ENCODE results near the gene ZNF565. TPM values are rescaled to one million over a fixed set of nuclear protein-coding genes. Genes with fewer than 3 reads are reported as not detected.
A peak's percentile ranks its signal among the peaks of the same experiment; 100 is the strongest.
"Not testable (repeated sequence)": the region's sequence is repeated elsewhere in the genome, so short reads cannot be mapped to it uniquely, and the experiment has no call there.

Gene ZNF565
- 3.4 and 4.2 TPM in 2 replicates for total RNA-seq (2014; rRNA removed; shearing (Covaris generic))

DNA sequence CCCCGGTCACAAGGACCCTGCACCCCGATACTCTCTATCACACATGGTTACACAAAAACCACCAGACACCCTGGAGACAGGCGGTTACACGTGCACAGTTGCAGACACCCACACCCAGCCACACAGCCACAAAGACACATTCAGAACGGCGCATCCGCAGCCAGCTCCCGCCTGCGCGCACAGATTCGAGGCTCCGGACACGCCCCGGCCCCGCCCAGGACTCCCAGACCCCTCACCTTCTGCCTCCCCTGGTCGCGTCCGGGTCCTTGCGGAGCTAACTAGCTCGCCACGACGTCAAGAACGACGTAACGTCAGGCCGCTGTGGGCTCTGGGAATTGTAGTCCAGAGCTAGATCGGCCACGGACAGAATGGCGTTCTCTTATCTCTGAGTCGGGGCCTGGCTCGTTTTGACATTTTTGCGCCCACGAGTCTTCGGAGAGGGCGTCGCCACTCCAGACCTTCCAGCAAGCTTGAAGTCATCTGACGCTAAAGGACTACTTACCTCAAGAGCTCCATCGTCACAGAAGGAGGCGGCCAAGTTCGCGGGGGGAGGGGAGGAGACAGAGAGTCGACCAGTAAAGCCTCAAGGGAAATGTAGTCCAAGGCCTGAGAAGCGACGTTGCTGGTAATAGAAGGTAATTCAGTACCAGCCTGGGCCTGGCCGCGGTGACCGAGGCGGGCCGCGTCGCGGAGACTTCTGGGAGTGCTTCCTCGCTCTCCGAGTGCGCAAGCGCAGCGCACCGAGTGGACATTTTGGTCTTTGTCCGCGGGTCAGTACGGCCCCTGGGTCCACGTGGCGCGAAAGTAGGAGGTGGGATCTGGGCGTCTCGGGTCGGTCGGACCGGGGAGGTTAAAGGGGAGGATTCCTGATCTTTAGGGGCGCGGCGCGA lies at the start of gene ZNF565, which contains the start of gene ZNF146:
TSS of gene ZNF565 (minus strand) at position 280 of the 890 bp plus-strand sequence. CDS start 12,680 bp downstream, outside the sequence.
TSS of gene ZNF146 (plus strand) at position 721 of the 890 bp plus-strand sequence. CDS start 21,335 bp downstream, outside the sequence.
- peak; percentile 99 for DNase-seq (ENCODE audit: low spot score)

DNA sequence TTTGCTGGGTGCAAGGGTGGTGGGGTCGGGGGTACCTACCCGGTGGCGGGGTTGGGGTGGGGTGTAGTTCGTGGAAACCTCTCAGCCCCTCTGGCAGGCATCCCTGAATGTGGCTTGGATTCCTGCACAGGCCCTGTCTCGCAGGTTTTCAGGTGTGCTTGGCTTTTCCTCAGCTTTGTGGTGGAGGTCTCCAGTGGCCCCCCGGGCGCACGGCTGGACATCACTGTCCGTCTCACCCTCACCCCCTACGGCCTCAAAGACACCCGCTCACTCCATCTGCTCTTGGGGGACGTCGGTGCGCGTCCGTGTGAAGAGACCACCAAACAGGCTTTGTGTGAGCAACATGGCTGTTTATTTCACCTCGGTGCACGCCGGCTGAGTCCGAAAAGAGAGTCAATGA lies 44.7 kb upstream of the ZNF565 start:
- DNase-seq (ENCODE audit: low spot score) = no peak

DNA sequence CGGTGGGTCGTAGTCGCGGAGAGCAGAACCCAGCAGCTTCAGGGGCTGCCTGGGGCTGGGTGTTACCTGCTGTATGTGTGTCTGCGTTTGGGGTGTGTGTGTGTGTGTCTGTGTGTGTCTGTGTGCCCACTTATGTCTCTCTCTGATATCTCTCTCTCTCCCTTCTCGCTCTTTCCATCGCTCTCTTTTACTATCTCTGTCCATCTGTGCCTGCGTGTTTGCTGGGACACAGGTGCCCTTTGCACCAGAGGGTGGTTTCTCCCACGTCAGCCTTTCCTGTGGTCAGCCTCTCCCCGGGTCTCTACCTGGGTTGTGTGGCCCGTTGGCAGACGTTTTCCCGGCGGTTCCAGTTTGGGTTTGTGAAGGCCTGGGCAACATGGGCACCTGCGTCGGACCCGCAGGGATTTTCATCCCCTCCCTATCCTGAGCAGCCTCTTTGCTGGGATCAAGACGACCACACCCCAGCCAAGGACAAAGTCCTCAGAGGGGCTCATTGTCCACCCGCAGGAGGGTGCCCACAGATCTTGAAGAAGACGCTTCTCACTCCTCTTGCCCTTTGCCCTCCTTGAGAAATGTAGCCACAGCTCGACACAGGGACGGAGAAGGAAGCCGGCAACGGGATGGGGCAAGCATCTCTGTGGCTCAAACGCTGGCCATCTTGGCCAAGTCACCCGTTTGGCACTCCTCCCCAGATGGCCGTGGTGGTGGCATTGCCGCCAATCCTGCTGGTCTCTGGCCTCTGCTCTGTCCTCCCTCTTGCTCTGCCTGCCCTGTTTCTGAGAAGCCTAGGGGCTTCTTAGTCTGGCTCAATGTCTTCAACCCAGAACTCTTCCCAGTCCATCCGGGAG lies 43.8 kb upstream of the ZNF565 start:
- DNase-seq (ENCODE audit: low spot score) = no peak

DNA sequence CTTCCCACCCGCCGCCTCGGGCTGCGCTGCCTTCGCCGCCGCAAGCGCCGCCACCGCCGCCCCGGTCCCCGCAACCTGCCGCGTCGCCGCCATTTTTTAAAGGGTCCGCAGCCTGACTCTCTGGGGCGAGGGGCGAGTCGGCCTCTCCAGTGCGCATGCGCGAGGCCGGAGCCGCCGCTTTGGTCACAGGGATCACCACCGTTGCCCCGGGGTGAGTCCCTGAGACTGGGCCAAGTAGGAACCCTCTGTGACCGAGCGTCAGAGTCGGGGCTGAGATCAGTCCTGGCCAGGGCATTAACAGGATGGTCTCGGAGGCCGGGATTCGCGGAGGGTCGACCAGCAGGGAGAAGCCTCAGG lies 43.0 kb upstream of the ZNF565 start:
- no peak for DNase-seq (ENCODE audit: low spot score)

DNA sequence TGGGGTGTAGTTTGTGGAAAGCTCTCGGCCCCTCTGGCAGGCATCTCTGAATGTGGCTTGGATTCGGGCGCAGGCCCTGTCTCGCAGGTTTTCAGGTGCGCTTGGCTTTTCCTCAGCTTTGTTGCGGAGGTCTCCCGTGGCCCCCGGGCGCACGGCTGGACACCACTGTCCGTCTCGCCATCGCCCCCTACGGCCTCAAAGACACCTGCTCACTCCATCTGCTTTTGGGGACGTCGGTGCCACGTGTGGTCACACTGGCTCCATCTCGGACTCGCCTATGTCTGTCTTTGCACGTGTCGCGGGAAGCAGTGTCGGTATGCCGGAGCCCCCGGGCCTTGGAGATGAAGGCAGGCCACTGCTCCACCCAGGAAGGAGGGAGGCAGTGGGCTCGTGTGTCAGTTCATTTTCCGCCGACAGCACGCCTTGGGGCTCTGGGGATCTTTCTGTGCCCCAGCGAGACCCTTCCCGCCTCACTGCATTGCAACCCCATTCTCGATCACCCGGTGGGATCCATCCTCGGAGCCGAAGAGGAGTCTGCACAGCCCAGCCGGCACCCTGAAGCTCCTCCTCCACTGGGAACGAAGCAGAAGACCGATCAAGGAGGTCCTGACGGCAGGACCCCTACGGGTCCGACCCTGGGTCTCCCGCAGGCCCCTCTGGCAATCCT lies 42.5 kb upstream of the ZNF565 start:
- DNase-seq (ENCODE audit: low spot score) = no peak

DNA sequence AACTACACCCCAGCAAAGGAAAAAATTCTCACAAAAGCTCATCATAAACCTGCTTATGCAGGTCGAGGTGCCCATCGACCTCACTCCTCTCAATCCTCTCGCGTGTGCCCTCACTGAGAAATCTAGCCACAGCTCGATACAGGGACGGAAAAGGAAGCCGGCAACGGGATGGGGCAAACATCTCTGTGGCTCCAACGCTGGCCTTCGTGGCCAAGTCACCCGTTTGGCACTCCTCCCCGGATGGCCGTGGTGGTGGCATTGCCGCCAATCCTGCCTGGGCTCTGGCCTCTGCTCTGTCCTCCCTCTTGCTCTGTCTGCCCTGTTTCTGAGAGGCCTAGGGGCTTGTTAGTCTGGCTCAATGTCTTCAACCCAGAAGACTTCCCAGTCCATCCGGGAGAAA lies 41.6 kb upstream of the ZNF565 start:
- DNase-seq (ENCODE audit: low spot score) = no peak

DNA sequence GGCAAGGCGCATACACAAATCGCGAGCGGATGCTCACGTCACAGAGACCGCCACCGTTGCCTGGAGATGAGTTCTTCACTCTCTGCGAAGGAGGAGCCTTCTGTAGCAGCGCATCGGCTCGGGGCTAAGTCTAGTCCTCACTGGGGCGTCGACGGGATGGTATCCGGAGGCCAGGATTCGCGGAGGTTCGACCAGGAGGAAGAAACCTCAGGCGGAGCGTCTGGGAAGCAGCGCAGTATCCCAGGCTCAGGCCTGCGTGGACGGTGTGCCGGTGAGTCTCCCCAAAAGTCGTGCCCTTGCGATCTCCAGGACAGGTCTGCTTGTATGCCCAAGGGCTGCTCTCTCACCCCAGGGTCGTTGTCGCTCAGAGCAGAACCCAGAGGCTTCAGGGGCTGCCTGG lies 40.9 kb upstream of the ZNF565 start:
- no peak for DNase-seq (ENCODE audit: low spot score)

DNA sequence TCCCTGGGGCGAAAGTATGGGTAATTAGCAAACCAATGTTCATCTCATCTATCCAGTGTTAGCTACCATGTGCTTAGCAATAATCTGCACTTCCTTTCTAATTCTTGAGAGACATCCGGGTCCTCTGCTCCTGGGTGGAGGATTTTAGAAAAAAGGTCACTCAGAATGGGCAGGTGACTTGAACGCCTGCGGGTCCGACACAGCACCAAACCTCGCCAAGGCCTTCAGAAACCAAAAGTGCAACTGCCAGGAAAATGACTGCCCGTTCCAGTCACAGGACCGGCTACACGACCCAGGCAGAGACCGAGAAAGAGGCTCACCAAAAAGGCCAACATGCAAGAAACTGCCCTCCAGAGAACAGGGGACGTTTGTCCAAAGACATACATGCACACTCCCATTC lies 40.4 kb upstream of the ZNF565 start:
- DNase-seq (ENCODE audit: low spot score) = no peak

DNA sequence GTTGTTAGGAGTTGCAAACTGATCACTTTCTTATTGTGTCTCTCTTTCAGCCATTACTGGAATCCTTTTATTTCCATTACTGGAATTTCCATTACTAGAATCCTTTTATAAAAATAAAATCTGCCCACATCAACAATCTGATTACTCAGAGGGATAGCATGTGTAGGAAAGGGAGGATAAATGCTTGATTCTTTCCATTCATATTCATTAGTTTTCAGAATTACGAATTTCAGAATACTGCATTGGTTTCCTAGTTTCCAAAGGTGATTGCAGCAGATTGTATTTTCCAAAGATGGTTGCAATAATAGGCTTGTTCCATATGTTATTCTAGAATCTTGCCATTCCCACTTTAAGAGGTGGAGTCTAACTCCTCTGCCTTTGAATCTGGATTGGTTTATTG lies 37.6 kb upstream of the ZNF565 start:
- DNase-seq (ENCODE audit: low spot score) = no peak

DNA sequence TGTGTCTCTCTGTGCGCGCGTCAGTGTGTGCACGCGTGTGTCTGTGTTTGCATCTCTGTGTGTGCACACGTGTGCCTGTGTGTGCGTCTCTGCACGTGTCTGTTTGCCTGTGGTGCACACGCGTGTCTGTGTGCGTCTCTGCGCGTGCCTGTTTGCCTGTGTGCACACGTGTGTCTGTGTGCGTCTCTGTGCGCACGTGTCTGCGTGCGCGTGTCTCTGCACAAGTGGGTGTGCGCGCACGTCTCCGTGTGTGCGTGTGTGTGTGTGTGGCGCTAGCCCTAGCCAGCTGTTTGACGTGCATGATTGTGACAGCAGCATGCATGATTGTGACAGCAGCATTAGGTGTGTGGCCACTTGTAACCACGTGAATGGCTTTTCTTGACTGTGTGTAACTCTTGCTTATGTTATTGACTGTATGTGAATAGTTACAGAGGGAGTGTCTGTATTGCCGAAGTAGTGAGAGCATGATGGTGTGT lies 31.6 kb upstream of the ZNF565 start:
- DNase-seq (ENCODE audit: low spot score) = no peak

DNA sequence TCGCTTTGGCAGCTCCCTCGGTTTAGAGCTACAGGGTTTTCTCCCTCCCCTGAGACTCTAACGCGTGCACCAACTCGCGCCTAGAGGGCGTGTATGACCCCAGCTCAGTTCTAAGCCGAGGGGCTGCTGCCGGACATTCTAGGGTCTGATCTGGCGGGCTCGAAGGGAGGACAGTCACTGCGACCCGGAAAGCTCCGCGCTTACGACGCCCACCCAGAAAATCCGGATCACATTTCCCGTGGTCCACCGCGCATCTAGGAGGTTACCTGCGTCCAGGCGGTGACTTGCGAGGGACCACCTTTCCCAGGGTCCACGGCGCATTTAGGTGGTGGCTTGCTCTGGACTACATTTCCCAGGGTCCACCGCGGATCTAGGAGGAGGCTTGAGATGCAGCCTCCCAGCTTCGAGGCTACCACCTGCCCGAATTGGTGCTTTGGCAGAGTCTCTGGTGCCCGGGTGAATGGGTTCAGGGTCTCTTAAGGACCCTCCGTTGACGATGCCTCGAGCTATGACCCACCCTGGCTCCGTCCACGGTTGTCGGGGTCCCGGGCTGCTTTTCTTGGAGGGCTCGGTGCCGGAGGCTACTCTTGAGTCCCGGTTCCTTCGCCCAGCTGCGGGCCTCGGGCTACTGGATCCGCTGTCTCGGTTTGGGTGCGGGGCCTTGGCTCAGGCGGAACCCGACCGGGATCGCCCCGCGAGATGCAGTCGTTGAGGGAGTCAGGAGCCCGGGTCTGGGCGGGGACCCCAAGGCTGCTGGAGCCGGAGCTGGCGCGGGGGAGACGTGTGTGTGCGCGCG lies 30.9 kb upstream of the ZNF565 start:
- no peak for DNase-seq (ENCODE audit: low spot score)

DNA sequence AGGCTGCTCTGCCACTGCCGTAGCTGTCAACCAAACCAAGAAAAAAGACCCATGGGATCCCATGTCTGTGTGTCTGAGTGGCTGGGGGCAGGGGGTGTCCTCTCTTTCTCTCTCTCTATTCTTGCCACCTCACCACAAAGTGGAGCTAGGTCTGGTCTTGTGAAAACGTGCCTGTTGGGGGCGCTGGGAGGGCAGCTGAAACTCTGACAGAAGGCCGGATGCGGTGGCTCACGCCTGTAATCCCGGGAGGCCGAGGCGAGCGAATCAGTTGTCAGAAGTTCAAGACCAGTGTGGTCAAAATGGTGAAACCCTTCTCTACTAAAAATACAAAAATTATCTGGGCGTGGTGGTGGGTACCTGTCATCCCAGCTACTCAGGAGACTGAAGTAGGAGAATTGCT lies 29.6 kb upstream of the ZNF565 start:
- DNase-seq (ENCODE audit: low spot score) = no peak

DNA sequence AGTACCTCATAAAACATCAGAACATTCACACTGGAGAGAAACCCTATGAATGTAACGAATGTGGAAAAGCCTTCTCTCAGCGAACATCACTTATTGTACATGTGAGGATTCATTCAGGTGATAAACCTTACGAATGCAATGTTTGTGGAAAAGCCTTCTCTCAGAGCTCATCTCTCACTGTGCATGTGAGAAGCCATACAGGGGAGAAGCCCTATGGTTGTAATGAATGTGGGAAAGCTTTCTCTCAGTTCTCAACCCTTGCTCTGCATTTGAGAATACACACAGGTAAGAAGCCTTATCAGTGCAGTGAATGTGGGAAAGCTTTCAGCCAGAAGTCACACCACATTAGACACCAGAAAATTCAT lies 22.5 kb upstream of the ZNF565 start:
- DNase-seq (ENCODE audit: low spot score) = no peak

DNA sequence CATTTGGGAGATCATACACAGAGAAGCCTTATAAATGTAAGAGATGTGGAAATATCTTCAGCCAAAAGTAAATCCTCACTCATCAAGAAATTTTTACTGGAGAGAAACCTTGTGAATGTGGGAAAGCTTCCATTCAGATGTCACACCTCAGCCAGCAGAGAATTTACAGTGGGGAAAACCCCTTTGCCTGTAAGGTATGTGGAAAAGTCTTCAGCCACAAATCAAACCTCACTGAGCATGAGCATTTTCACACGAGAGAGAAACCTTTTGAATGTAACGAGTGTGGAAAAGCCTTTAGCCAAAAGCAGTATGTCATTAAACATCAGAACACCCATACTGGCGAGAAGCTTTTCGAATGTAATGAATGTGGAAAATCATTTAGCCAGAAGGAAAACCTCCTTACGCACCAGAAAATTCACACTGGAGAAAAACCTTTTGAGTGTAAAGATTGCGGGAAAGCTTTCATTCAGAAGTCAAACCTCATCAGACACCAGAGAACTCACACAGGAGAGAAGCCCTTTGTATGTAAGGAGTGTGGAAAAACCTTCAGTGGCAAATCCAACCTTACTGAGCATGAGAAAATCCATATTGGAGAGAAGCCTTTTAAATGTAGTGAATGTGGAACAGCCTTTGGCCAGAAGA lies 22.0 kb upstream of the ZNF565 start:
- no peak for DNase-seq (ENCODE audit: low spot score)

DNA sequence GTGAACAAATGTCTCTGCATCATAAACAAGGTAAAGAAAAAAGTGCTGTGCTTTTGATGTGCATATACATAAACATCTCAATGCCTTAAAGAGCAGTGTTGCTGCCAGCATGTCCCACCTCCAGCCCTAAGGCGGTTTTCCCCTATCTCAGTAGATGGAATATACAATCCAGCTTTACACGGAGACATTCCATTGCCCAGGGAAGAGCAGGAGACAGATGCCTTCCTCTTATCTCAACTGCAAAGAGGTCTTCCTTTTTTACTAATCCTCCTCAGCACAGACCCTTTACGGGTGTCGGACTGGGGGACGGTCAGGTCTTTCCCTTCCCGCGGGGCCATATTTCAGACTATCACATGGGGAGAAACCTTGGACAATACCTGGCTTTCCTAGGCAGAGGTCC lies 19.2 kb upstream of the ZNF565 start:
- DNase-seq (ENCODE audit: low spot score) = not testable (repeated sequence)

DNA sequence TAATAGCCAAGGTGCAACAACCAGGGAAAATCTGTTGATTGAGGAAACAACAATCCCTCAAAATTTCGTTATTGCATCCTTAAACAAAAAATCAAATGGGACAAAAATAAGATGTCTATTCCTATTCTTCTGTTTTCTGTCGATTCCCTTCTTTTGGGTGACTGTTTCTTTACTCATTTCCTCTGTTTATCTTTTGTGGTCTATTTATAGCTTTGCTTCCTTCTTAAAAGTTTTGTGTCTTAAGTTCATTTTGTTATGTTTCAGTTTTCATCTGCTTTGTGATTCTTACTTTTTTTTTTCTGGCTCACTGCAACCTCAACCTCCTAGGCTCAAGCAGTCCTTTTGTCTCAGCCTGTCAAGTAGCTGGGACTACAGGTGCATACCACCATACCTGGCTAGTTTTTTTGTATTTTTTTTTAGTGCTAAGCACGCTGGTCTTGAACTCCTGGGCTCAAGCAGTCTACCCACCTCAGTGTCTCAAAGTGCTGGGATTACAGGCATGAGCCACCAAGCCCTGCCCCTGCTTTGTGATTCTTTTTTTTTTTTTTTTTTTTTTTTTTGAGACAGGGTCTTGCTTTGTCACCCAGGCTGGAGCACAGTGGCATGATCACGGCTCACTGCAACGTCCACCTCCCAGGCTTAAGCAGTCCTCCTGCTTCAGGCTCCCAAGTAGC lies 10.9 kb upstream of the ZNF565 start:
- DNase-seq (ENCODE audit: low spot score) = peak; percentile 46

DNA sequence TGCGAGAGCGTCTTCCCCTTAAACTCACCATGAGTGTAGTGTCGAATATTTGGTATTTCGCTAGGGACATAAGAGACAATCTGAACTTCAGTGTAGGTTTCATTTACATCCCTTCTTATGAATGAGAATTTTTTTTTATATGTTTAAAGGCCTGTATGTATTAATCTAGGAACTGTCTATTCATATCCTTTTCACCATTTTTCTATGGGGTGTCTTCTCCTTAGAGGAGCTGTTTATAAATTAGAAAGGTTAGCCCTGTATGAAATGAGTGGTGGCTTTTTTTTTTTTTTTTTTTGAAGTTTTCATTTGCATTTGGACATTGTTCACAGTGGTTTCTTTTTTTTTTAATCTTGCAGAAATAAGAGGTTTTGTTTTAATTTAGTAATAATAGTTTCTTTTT lies 8.0 kb upstream of the ZNF565 start:
- no peak for DNase-seq (ENCODE audit: low spot score)

DNA sequence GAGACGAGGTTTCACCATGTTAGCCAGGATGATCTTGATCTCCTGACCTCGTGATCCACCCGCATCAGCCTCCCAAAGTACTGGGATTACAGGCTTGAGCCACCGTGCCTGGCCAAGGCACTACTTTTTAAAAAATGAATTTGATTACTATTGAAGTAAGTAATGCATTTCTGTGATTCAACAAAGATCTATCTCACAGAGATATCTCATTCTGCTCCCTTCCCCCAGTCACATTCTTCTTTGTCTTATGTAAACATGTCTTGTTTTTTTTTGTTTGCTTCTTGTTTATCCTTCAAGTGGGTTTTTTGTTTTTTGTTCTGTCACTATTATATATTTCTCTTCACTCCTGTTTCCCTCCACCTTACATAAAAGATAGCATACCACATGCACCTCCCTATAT lies 7.0 kb upstream of the ZNF565 start:
- DNase-seq (ENCODE audit: low spot score) = no peak

DNA sequence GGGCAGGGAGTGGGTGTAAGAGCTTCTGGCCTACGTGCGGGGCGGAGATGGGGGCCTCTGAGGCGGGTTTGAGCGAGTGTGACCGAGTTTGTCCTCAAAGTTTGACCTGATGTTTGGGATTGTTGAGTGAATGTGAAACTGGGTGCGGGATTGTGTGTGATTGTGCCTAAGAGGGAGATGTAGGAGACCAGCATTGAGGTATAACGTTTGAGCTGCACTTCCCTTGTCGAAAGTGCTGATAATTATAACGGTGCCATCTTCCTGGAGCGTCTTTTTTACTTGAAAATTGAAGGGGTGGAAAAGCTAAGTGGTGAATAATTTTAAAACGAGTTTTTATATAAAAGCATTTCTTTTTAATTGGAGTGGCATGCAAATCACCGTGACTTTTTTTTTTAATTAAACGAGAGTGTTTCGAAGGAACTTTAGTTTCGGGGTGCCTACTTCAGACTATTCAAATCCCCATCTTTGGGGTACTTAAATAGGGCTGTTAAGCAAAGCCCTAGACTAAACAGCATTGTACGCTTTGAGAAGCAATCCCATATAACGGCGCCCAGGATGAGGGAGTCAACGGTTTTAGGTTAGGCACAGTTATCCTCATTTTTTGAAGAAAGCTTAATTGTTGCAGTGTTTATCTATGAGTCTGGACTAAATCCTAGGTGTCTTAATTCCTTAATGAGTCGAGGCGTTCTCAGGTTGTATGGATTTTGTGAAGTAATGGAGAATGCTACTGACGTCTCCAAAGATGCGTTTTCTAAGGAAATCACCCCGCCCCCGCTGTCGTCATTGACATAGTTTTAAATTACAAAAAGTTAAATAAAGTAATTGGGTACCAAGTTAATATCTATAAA lies 1.0 kb upstream of the ZNF565 start:
- peak; percentile 11 for DNase-seq (ENCODE audit: low spot score)
